C4-2B (cell line): ENCODE measurements around the gene IL1RAPL2.

Experiments used
- ZFX ChIP-seq: fragments of 450-650 bp; IDR thresholded peaks from 2 replicates; pipeline ENCODE4 v1.6.1; 2017
- TF ChIP-seq, protein P1 (sequence below): fragments of 450-650 bp; conservative IDR thresholded peaks from 2 replicates; pipeline ENCODE4 v1.5.1; 2017; ENCODE audit warnings: mild to moderate bottlenecking

- TF ChIP-seq, protein P1, sequence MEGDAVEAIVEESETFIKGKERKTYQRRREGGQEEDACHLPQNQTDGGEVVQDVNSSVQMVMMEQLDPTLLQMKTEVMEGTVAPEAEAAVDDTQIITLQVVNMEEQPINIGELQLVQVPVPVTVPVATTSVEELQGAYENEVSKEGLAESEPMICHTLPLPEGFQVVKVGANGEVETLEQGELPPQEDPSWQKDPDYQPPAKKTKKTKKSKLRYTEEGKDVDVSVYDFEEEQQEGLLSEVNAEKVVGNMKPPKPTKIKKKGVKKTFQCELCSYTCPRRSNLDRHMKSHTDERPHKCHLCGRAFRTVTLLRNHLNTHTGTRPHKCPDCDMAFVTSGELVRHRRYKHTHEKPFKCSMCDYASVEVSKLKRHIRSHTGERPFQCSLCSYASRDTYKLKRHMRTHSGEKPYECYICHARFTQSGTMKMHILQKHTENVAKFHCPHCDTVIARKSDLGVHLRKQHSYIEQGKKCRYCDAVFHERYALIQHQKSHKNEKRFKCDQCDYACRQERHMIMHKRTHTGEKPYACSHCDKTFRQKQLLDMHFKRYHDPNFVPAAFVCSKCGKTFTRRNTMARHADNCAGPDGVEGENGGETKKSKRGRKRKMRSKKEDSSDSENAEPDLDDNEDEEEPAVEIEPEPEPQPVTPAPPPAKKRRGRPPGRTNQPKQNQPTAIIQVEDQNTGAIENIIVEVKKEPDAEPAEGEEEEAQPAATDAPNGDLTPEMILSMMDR: no peak
- no peak for TF ChIP-seq ZFX
These were observed 731.0 kb downstream of the IL1RAPL2 start for GRCh38 chrX:105297041-105297440.
